Measurements from ENCODE around the gene RAB34.

- TF ChIP-seq CTCF (IDR thresholded peaks at IDR 0.05) (no peak), POLR2A (IDR thresholded peaks at IDR 0.05) (no peak)
These were observed 16.7 kb downstream of the RAB34 start for GRCh38 chr17:28700830-28701492.

Measured in breast epithelium (tissue), 3 donors.